HEK293 (cell line): ENCODE data around the gene ALOX5AP.

ENCODE experiments used
- CTCF ChIA-PET: fragments of 350-600 bp; formaldehyde crosslinking; extraction: SDS; loops from one replicate; lab custom pipeline; 2021; ENCODE audit warnings: antibody characterized with exemption; lab: Yijun Ruan, JAX
- POLR2A ChIA-PET: fragments of 300-600 bp; formaldehyde crosslinking; extraction: SDS; loops from one replicate; lab custom pipeline; 2020; ENCODE audit warnings: antibody characterized with exemption, inconsistent platforms; lab: Yijun Ruan, JAX
- H3K27ac ChIP-seq: fragments of 200-500 bp; sonication (Bioruptor generic); 2 replicates; pipeline ENCODE4 v1.5.1; 2014; ENCODE audit warnings: low read depth, low read length, control low read depth, inconsistent platforms; ENCODE audit errors: extremely low read depth
- H3K36me3 ChIP-seq, 2 experiments: fragments of 200-500 bp in 1 of 2; sonication (Bioruptor generic) in 1 of 2; 1 replicate in 1 of 2; 2 replicates in 1 of 2; pipeline ENCODE4 v1.5.1; 2014 to 2017; ENCODE audit warnings: inconsistent platforms in 2 of 2, low read length in 2 of 2; ENCODE audit not compliant: control insufficient read depth in 2 of 2, insufficient read depth in 1 of 2
- H3K4me1 ChIP-seq: fragments of 200-500 bp; sonication (Bioruptor generic); 2 replicates; pipeline ENCODE4 v1.5.1; 2014; ENCODE audit warnings: mild to moderate bottlenecking, low read length, inconsistent platforms; ENCODE audit not compliant: control insufficient read depth, insufficient read depth
- H3K4me3 ChIP-seq: 2 replicates; pipeline ENCODE4 v1.5.1; 2011; ENCODE audit warnings: low read depth, mild to moderate bottlenecking, control low read depth, low read length, moderate library complexity
- H3K9me3 ChIP-seq: fragments of 200-500 bp; sonication (Bioruptor generic); 2 replicates; pipeline ENCODE4 v1.5.1; 2014; ENCODE audit warnings: low read depth, low read length, inconsistent platforms; ENCODE audit not compliant: control insufficient read depth, insufficient read depth
- BCL11B ChIP-seq: fragments of 450-650 bp; formaldehyde crosslinking; IDR thresholded peaks from 2 replicates; pipeline ENCODE4 v1.5.1; 2016; ENCODE audit warnings: low read depth, missing biosample characterization, missing genetic modification characterization
- BCL6B ChIP-seq: fragments of 450-650 bp; formaldehyde crosslinking; IDR thresholded peaks from 2 replicates; pipeline ENCODE4 v1.5.1; 2017; ENCODE audit warnings: missing biosample characterization, missing genetic modification characterization
- INSM2 ChIP-seq: fragments of 450-650 bp; formaldehyde crosslinking; IDR thresholded peaks from 2 replicates; pipeline ENCODE4 v1.5.1; 2016; ENCODE audit warnings: missing biosample characterization, missing genetic modification characterization
- TRIM28 ChIP-seq: IDR thresholded peaks from 2 replicates; pipeline ENCODE4 v1.6.1; 2011; ENCODE audit warnings: low read length, control low read depth, borderline replicate concordance
- ZFHX2 ChIP-seq: fragments of 450-650 bp; formaldehyde crosslinking; conservative IDR thresholded peaks from 2 replicates; pipeline ENCODE4 v1.5.1; 2016; ENCODE audit warnings: missing biosample characterization, missing genetic modification characterization
- ZNF146 ChIP-seq: fragments of 450-650 bp; formaldehyde crosslinking; IDR thresholded peaks from 2 replicates; pipeline ENCODE4 v1.5.1; 2016; ENCODE audit warnings: missing biosample characterization, missing genetic modification characterization
- ZNF280C ChIP-seq: fragments of 450-650 bp; formaldehyde crosslinking; IDR thresholded peaks from 2 replicates; pipeline ENCODE4 v1.5.1; 2016; ENCODE audit warnings: missing biosample characterization, missing genetic modification characterization
- ZNF311 ChIP-seq: fragments of 450-650 bp; formaldehyde crosslinking; IDR thresholded peaks from 2 replicates; pipeline ENCODE4 v1.5.1; 2017; ENCODE audit warnings: missing biosample characterization, missing genetic modification characterization, borderline replicate concordance
- ZNF416 ChIP-seq: fragments of 450-650 bp; formaldehyde crosslinking; IDR thresholded peaks from 2 replicates; pipeline ENCODE4 v1.5.1; 2016; ENCODE audit warnings: missing biosample characterization, missing genetic modification characterization
- ZNF423 ChIP-seq: fragments of 450-650 bp; formaldehyde crosslinking; IDR thresholded peaks from 2 replicates; pipeline ENCODE4 v1.5.1; 2016; ENCODE audit warnings: missing biosample characterization, missing genetic modification characterization
- ZNF518A ChIP-seq: fragments of 450-650 bp; formaldehyde crosslinking; conservative IDR thresholded peaks from 2 replicates; pipeline ENCODE4 v1.5.1; 2016; ENCODE audit warnings: low read depth, missing biosample characterization, missing genetic modification characterization
- ZNF530 ChIP-seq: fragments of 450-650 bp; formaldehyde crosslinking; IDR thresholded peaks from 2 replicates; pipeline ENCODE4 v1.5.1; 2016; ENCODE audit warnings: low read depth, missing biosample characterization, missing genetic modification characterization
- ZNF549 ChIP-seq: fragments of 450-650 bp; IDR thresholded peaks from 2 replicates; pipeline ENCODE4 v1.5.1; 2018; ENCODE audit warnings: missing biosample characterization, missing genetic modification characterization, mild to moderate bottlenecking, inconsistent platforms, moderate library complexity
- ZNF660 ChIP-seq: fragments of 450-650 bp; IDR thresholded peaks from 2 replicates; pipeline ENCODE4 v1.5.1; 2018; ENCODE audit warnings: missing biosample characterization, mild to moderate bottlenecking, missing genetic modification characterization
- ZNF704 ChIP-seq: fragments of 450-650 bp; formaldehyde crosslinking; IDR thresholded peaks from 2 replicates; pipeline ENCODE4 v1.5.1; 2016; ENCODE audit warnings: missing biosample characterization, missing genetic modification characterization
- ZSCAN18 ChIP-seq: fragments of 450-650 bp; formaldehyde crosslinking; IDR thresholded peaks from 2 replicates; pipeline ENCODE4 v1.5.1; 2016; ENCODE audit warnings: missing biosample characterization, missing genetic modification characterization
- ZSCAN5A ChIP-seq: fragments of 450-650 bp; formaldehyde crosslinking; IDR thresholded peaks from 2 replicates; pipeline ENCODE4 v1.5.1; 2016; ENCODE audit warnings: missing biosample characterization, missing genetic modification characterization
- ZXDB ChIP-seq: fragments of 450-650 bp; formaldehyde crosslinking; IDR thresholded peaks from 2 replicates; pipeline ENCODE4 v1.5.1; 2016; ENCODE audit warnings: missing biosample characterization, missing genetic modification characterization

ALOX5AP gene

GRCh38 chr13:30731361-30732045 is 3.8 kb upstream of the ALOX5AP start:
- Histone ChIP-seq H3K4me3 (no peak overlapping the region), H3K36me3 (no peaks in the 10 kb centered on the region), H3K9me3 (no peaks in the 10 kb centered on the region), H3K4me1 (no peaks in the 10 kb centered on the region), H3K27ac (no peak overlapping the region)
- CTCF ChIA-PET, result no interaction called here
- POLR2A ChIA-PET, result no interaction called here
- TF ChIP-seq ZXDB (tag by site-specific recombination) (no peak), ZNF704 (tag by site-specific recombination) (no peak), INSM2 (tag by site-specific recombination) (no peak), ZNF660 (no peak), BCL11B (tag by site-specific recombination) (no peak), ZNF416 (tag by site-specific recombination) (no peak), ZNF518A (tag by site-specific recombination) (no peak), ZNF530 (tag by site-specific recombination) (no peak), ZFHX2 (tag by site-specific recombination) (no peak), TRIM28 (no peak)

GRCh38 chr13:30732046-30732390 is 3.3 kb upstream of the ALOX5AP start:
- Histone ChIP-seq H3K27ac (no peak overlapping the region), H3K4me1 (no peaks in the 10 kb centered on the region), H3K4me3 (no peak overlapping the region), H3K9me3 (no peaks in the 10 kb centered on the region), H3K36me3 (no peaks in the 10 kb centered on the region)
- ChIA-PET CTCF (no interaction called here), POLR2A (no interaction called here)
- no peak for TF ChIP-seq ZNF280C (tag by site-specific recombination)
- TF ChIP-seq ZSCAN5A (tag by site-specific recombination), result no peak
- TF ChIP-seq ZSCAN18 (tag by site-specific recombination), result no peak
- no peak for TF ChIP-seq BCL6B
- TF ChIP-seq ZNF311 (tag by site-specific recombination), result no peak
- no peak for TF ChIP-seq ZNF549 (tag by site-specific recombination)
- TF ChIP-seq ZNF423 (tag by site-specific recombination), result no peak
- TF ChIP-seq ZNF146 (tag by site-specific recombination), result no peak
